ENCODE measurements around the gene ALDH1A1. TPM values are rescaled to one million over a fixed set of nuclear protein-coding genes. Genes with fewer than 3 reads are reported as not detected.

ALDH1A1 gene
- total RNA-seq, 1 experiment from 2014 or later = not detected

DNA sequence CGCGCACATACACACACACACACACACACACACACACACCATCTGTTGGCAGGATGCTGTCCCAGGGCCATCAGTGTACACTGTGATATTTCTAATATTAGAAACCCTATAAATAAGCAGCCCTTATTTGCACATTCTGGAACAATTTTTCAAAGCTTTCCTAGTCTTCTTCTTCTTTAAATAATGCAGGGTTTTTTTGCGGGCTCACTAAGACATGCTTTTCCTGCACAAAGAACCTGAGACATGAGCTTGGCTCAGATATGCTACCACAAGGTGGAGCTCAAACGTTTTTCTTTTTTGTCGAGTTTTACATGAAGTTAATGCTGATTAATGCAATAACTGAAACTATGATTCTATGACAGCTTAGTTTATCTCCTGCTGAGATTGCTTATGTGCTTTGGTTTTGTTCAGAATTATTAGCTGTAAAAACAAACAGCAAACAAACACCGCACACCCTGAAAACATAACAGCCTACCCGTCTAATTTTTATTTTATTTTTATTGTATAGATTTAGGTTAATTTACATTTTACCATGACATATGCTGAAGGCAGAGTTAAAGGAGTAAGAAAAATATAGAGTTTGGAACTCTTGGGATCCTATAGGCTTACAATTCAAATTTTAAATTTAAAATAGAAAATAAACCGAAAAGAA, 95.8 kb downstream of the ALDH1A1 start:
- Histone ChIP-seq H4K20me1 (ENCODE audit: low read length) (no peaks in the 10 kb centered on the region), H3K27ac (ENCODE audit: low read length) (no peak overlapping the region), H3K36me3 (ENCODE audit: low read depth, low read length) (no peaks in the 10 kb centered on the region), H3K4me2 (ENCODE audit: low read length) (no peak overlapping the region), H3K4me3 (ENCODE audit: low read length) (no peak overlapping the region), H3K4me1 (ENCODE audit: insufficient read depth, low read length) (no peaks in the 10 kb centered on the region), H3K9ac (ENCODE audit: low read length) (no peak overlapping the region), H3K27me3 (ENCODE audit: low read length) (no peaks in the 10 kb centered on the region), H3K9me3 (ENCODE audit: low read length) (no peaks in the 10 kb centered on the region), H3K9me2 (replicated peaks; ENCODE audit: low read length) (no peaks in the 10 kb centered on the region), H3K79me2 (ENCODE audit: low read length) (no peaks in the 10 kb centered on the region), H3F3A (ENCODE audit: low read length, unreplicated experiment) (no peaks in the 10 kb centered on the region), H2AFZ (ENCODE audit: low read length) (no peak overlapping the region)
- intact Hi-C loops (cut with micrococcal nuclease) = loop anchor here (1.0 to 5.0 kb wide), 4 partner anchors 166 to 340 kb away; no protein-coding TSS in a partner anchor
- ChIA-PET POLR2A (ENCODE audit: unreplicated experiment) (no interaction called here), CTCF (interaction anchor here (0.6 kb wide), 1 partner anchor 118 kb away, joined by 3 read pairs; no protein-coding TSS in a partner anchor)
- BruUV-seq (replicated peaks) = no TSS peak
- DNase-seq = peak; percentile 65
- no peak for TF ChIP-seq EZH2phosphoT487 (IDR thresholded peaks at IDR 0.05; ENCODE audit: borderline replicate concordance, low read length)
- TF ChIP-seq, protein P1, sequence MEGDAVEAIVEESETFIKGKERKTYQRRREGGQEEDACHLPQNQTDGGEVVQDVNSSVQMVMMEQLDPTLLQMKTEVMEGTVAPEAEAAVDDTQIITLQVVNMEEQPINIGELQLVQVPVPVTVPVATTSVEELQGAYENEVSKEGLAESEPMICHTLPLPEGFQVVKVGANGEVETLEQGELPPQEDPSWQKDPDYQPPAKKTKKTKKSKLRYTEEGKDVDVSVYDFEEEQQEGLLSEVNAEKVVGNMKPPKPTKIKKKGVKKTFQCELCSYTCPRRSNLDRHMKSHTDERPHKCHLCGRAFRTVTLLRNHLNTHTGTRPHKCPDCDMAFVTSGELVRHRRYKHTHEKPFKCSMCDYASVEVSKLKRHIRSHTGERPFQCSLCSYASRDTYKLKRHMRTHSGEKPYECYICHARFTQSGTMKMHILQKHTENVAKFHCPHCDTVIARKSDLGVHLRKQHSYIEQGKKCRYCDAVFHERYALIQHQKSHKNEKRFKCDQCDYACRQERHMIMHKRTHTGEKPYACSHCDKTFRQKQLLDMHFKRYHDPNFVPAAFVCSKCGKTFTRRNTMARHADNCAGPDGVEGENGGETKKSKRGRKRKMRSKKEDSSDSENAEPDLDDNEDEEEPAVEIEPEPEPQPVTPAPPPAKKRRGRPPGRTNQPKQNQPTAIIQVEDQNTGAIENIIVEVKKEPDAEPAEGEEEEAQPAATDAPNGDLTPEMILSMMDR (conservative IDR thresholded peaks at IDR 0.05; ENCODE audit: low read depth, low read length) = peak; percentile 62
- peak; percentile 35; the same call in 1 of the 2 replicates for ATAC-seq

DNA sequence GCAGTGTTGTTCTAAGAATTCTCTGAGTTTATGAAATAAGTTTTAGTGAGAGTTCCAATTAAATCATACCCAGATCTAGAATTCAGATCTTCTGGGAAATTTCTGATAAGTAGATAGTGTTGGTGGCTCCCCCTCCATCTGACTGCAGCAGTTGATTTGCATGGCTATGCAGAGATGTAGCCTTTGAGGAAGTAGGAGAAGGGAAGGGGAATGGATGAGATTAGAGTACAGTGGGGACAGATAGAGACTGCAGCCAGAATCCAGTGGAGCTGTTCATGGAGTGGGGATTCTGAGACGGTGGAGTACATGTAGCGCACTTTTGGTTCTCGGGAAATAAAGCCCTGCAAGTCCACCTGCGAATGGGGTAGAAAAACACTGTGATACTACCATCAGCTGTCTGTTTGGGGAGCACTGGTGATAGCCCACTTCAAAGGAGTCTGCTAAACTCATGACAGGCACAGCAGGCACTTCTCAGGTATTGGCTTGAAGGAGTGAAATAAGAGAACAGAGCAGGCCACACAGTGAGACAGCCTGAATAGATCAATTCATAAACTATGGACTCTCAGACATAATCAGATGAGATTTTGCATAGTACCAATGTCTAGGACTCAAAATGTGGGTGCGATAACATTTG, 96.8 kb downstream of the ALDH1A1 start:
- no peak for ATAC-seq
- no peaks in the 10 kb centered on the region for H3F3A ChIP-seq (ENCODE audit: low read length, unreplicated experiment)
- BruUV-seq (replicated peaks) = no TSS peak
- H3K4me1 ChIP-seq (ENCODE audit: insufficient read depth, low read length) = no peaks in the 10 kb centered on the region
- H4K20me1 ChIP-seq (ENCODE audit: low read length) = no peaks in the 10 kb centered on the region
- no peak for DNase-seq
- no peaks in the 10 kb centered on the region for H3K9me2 ChIP-seq (replicated peaks; ENCODE audit: low read length)
- no peaks in the 10 kb centered on the region for H3K79me2 ChIP-seq (ENCODE audit: low read length)
- no peak overlapping the region for H3K4me2 ChIP-seq (ENCODE audit: low read length)
- no peak overlapping the region for H3K27ac ChIP-seq (ENCODE audit: low read length)
- POLR2A ChIA-PET (ENCODE audit: unreplicated experiment) = no interaction called here
- H3K36me3 ChIP-seq (ENCODE audit: low read depth, low read length) = no peaks in the 10 kb centered on the region
- H3K9me3 ChIP-seq (ENCODE audit: low read length) = no peaks in the 10 kb centered on the region
- H3K9ac ChIP-seq (ENCODE audit: low read length) = no peak overlapping the region
- TF ChIP-seq EZH2phosphoT487 (IDR thresholded peaks at IDR 0.05; ENCODE audit: borderline replicate concordance, low read length) (no peak), EZH2 (IDR thresholded peaks at IDR 0.05; ENCODE audit: low read length, unreplicated experiment) (no peak)
- TF ChIP-seq, protein P1 (conservative IDR thresholded peaks at IDR 0.05; ENCODE audit: low read depth, low read length) = no peak
- CTCF ChIA-PET = no interaction called here
- H2AFZ ChIP-seq (ENCODE audit: low read length) = no peak overlapping the region
- H3K27me3 ChIP-seq (ENCODE audit: low read length) = no peaks in the 10 kb centered on the region
- H3K4me3 ChIP-seq (ENCODE audit: low read length) = no peak overlapping the region
- intact Hi-C loops (cut with micrococcal nuclease) = loop anchor here (5.0 kb wide), 3 partner anchors 226 to 341 kb away; no protein-coding TSS in a partner anchor

DNA sequence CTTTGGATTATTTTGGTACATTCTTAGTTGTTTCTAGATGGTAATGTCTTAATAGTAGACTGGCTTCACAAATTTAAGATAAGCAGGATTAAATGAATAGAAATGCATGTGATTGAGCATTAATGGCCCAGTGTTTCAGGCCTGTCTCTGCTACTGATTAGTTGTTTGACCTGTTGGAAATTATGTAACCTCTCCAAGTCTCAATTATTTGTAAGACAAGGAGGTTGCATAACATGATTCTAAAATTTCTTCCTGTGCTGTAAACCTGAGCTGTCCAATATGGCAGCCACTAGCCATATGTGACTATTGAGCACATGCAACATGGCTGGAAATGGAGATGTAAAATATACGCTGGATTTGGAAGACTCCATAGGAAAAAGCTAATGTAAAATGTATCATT, 97.5 kb downstream of the ALDH1A1 start:
- no peak overlapping the region for H3K27ac ChIP-seq (ENCODE audit: low read length)
- DNase-seq = no peak
- intact Hi-C loops (cut with micrococcal nuclease) = loop anchor here (5.0 kb wide), 3 partner anchors 227 to 342 kb away; no protein-coding TSS in a partner anchor
- H3K4me1 ChIP-seq (ENCODE audit: insufficient read depth, low read length) = no peaks in the 10 kb centered on the region
- H3K27me3 ChIP-seq (ENCODE audit: low read length) = no peaks in the 10 kb centered on the region
- no peaks in the 10 kb centered on the region for H4K20me1 ChIP-seq (ENCODE audit: low read length)
- no peaks in the 10 kb centered on the region for H3K79me2 ChIP-seq (ENCODE audit: low read length)
- H3K9me2 ChIP-seq (replicated peaks; ENCODE audit: low read length) = no peaks in the 10 kb centered on the region
- no TSS peak for BruUV-seq (replicated peaks)
- H3F3A ChIP-seq (ENCODE audit: low read length, unreplicated experiment) = no peaks in the 10 kb centered on the region
- H3K36me3 ChIP-seq (ENCODE audit: low read depth, low read length) = no peaks in the 10 kb centered on the region
- no peak overlapping the region for H3K4me2 ChIP-seq (ENCODE audit: low read length)
- POLR2A ChIA-PET (ENCODE audit: unreplicated experiment) = no interaction called here
- H2AFZ ChIP-seq (ENCODE audit: low read length) = no peak overlapping the region
- no peak overlapping the region for H3K4me3 ChIP-seq (ENCODE audit: low read length)
- TF ChIP-seq, protein P1 (conservative IDR thresholded peaks at IDR 0.05; ENCODE audit: low read depth, low read length) = no peak
- no peak for TF ChIP-seq EZH2 (IDR thresholded peaks at IDR 0.05; ENCODE audit: low read length, unreplicated experiment)
- no peak for TF ChIP-seq EZH2phosphoT487 (IDR thresholded peaks at IDR 0.05; ENCODE audit: borderline replicate concordance, low read length)
- H3K9ac ChIP-seq (ENCODE audit: low read length) = no peak overlapping the region
- CTCF ChIA-PET = no interaction called here
- no peaks in the 10 kb centered on the region for H3K9me3 ChIP-seq (ENCODE audit: low read length)
- no peak for ATAC-seq

Data from PC-3 (cell line).